ENCODE results near the gene SKP1.
"Not testable (repeated sequence)": the region's sequence is repeated elsewhere in the genome, so short reads cannot be mapped to it uniquely, and the experiment has no call there.

Gene SKP1

GRCh38 chr5:134177369-134178095 lies 782 bp upstream of the SKP1 start:
- peak; percentile 3 for DNase-seq

- DNase-seq, result no peak
These were observed 734 bp downstream of the SKP1 start for GRCh38 chr5:134175921-134176510.

- DNase-seq, result no peak
These were observed 1.6 kb downstream of the SKP1 start for GRCh38 chr5:134174841-134175839.

- DNase-seq, result no peak
These were observed 4.8 kb downstream of the SKP1 start for GRCh38 chr5:134171972-134172371.

- no peak for DNase-seq
These were observed 14.2 kb downstream of the SKP1 start for GRCh38 chr5:134162592-134162991.

- DNase-seq, result no peak
These were observed 15.0 kb downstream of the SKP1 start for GRCh38 chr5:134161513-134162395.

- DNase-seq, result no peak
These were observed 23.1 kb downstream of the SKP1 start for GRCh38 chr5:134153657-134154056.

GRCh38 chr5:134153241-134153640 lies 23.5 kb downstream of the SKP1 start:
- DNase-seq, result no peak

GRCh38 chr5:134152173-134152832 lies 24.4 kb downstream of the SKP1 start:
- not testable (repeated sequence) for DNase-seq

- DNase-seq, result no peak
These were observed 25.0 kb downstream of the SKP1 start for GRCh38 chr5:134151723-134152122.

GRCh38 chr5:134149571-134150303 lies 27.0 kb downstream of the SKP1 start:
- DNase-seq, result no peak

- no peak for DNase-seq
These were observed 27.7 kb downstream of the SKP1 start for GRCh38 chr5:134148986-134149539.

GRCh38 chr5:134148316-134148715 lies 28.4 kb downstream of the SKP1 start:
- DNase-seq, result no peak

GRCh38 chr5:134146651-134147518 lies 29.9 kb downstream of the SKP1 start:
- no peak for DNase-seq

- peak; percentile 3 for DNase-seq
These were observed 30.8 kb downstream of the SKP1 start for GRCh38 chr5:134145779-134146581.

- no peak for DNase-seq
These were observed 31.6 kb downstream of the SKP1 start for GRCh38 chr5:134145041-134145757.

GRCh38 chr5:134143944-134144941 lies 32.5 kb downstream of the SKP1 start:
- DNase-seq, result no peak
